D721Med (cell line): Measurements from ENCODE around the gene ADAMTS13.

Source experiments
- DNase-seq: peaks from one replicate; pipeline ENCODE4 v3.0.0; 2011; ENCODE audit warnings: low spot score; ENCODE audit not compliant: insufficient read length
- FAIRE-seq: peaks from 2 replicates; lab custom pipeline; 2011; peaks lifted over from hg19 to GRCh38; lab: Jason Lieb, UNC
- TF ChIP-seq, protein P1 (sequence below): IDR thresholded peaks from 2 replicates; pipeline ENCODE4 v1.5.1; 2012; ENCODE audit warnings: mild to moderate bottlenecking, control low read depth; ENCODE audit not compliant: insufficient read depth; ENCODE audit errors: missing control alignments

ADAMTS13 gene

GRCh38 chr9:133393399-133393798 is 28.8 kb upstream of the ADAMTS13 start:
- TF ChIP-seq, protein P1, sequence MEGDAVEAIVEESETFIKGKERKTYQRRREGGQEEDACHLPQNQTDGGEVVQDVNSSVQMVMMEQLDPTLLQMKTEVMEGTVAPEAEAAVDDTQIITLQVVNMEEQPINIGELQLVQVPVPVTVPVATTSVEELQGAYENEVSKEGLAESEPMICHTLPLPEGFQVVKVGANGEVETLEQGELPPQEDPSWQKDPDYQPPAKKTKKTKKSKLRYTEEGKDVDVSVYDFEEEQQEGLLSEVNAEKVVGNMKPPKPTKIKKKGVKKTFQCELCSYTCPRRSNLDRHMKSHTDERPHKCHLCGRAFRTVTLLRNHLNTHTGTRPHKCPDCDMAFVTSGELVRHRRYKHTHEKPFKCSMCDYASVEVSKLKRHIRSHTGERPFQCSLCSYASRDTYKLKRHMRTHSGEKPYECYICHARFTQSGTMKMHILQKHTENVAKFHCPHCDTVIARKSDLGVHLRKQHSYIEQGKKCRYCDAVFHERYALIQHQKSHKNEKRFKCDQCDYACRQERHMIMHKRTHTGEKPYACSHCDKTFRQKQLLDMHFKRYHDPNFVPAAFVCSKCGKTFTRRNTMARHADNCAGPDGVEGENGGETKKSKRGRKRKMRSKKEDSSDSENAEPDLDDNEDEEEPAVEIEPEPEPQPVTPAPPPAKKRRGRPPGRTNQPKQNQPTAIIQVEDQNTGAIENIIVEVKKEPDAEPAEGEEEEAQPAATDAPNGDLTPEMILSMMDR, result no peak
- FAIRE-seq (no peak), DNase-seq (peak; percentile 3)

DNA sequence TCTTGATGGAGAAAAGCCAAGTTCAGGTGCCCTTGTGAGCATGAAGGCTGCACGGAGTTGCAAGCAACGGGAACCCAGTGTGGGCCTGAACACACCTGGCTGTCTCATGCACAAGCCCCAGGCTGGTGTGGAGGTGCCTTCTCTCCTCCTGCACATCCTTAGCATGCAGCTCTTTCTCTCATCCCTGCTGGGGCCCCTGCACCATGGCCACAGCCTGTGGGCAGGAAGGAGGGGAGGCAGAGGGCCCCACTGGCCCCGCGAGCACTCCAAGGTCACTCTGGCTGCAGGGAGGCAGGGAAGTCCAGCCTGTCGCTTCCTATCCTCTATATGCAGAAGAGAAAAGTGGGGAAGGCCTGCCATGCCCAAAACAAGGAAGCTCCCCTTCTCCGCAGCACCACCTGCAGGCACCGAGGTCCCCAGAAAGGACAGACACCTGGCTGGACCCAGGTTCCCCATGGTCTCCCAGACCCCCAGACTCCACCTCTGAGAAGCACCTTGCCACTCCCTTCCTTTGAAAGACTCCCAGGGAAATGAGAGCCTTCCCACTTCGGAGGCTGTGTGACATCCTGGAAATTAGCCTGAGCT is 27.4 kb upstream of the ADAMTS13 start:
- TF ChIP-seq, protein P1, result no peak
- FAIRE-seq (no peak), DNase-seq (peak; percentile 6)

DNA sequence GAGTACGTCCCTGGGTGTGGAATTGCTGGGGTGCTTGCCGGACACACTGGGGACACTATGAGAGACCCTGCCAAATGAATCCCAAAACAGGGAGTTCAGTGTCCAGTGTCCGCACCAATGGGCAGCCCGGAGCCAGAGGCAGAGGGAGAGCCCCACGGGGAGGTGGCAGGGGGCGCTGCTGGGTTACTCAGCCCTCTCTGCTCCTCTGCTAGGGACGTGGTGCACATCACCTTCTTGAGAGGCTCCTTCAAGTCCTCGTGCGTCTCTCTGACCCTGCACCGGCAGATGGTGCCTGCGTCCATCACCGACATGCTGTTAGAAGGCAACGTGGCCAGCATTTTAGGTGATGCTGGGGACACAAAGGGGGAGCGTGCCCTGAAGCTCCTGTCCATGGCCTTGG is 25.2 kb upstream of the ADAMTS13 start:
- no peak for FAIRE-seq
- peak; percentile 23 for DNase-seq
- TF ChIP-seq, protein P1, result peak; percentile 18

DNA sequence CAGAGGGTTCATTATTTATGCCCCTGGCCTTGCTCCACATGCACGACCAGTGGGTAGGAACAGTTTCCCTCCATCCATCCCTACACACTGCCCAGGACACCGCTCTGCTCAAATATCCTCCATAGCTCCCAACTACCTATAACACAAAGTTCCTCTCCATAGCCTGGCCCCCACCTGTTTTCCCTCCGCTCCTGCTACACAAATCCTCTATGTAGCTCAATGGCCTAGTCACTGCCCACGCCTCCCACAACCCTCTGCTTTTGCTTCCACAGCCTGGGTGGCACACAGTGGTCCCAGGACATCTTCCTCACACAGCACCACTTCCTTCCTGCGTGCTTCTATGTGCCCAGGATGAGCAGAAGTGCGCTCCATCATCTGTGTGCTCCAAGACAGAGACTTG is 24.8 kb upstream of the ADAMTS13 start:
- TF ChIP-seq, protein P1, result no peak
- DNase-seq (peak; percentile 2), FAIRE-seq (no peak)

DNA sequence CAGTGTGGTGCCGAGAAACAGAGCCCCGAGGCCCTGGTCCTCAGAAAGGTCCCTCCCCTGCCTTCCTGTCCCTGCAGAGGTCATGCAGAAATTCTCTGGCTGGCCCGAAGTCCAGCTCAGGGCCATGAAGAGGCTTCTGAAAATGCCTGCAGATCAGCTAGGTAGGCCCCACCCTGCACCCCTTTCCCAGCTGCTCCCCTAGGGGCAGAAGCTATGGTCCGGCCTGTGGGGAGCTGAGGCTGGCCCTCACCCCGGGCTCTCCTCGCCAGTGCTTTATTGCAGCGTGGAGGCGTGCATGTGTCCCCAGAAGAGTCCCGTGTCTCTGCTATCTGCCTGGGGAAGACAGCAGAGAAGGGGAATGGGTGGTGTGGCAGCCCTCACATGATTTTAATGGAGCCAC is 24.3 kb upstream of the ADAMTS13 start:
- DNase-seq, result no peak
- TF ChIP-seq, protein P1, result no peak

DNA sequence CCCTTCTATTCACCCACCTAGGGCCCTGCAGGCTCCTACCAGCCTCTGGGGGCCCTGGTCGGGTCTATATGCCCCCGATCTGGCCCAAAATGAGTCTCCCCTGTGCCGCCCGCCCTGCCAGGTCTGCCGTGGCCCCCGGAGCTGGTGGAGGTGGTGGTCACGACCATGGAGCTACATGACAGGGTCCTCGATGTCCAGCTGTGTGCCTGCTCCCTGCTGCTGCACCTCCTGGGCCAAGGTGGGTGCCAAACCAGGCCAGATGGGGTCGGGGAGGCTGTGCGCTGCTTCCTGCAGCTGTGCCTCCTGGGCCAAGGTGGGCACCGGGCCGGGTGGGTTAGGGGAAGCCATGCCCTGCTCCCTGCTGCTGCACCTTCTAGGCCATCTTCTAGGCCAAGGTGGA is 21.9 kb upstream of the ADAMTS13 start:
- FAIRE-seq, result no peak

More for the DNA sequence above, 24.3 kb upstream of the ADAMTS13 start:
- no peak for FAIRE-seq

DNA sequence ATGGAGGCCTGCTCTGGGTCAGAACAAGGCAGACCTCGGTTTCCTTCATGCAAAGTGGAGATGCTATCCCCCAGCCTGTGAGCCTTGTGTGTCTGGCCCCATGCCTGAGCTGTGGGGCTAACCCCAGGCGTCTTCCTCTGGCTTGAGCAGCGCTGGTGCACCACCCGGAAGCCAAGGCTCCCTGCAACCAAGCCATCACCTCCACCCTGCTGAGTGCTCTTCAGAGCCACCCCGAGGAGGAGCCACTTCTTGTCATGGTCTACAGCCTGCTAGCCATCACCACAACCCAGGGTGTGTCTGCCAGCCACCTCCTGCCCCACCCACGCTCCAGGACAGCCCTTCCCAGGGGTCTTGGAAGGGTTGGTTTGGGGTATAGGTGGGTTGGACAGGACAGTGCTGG is 20.6 kb upstream of the ADAMTS13 start:
- FAIRE-seq, result no peak
- DNase-seq, result peak; percentile 18
- TF ChIP-seq, protein P1, result no peak

More for the DNA sequence above, 21.9 kb upstream of the ADAMTS13 start:
- TF ChIP-seq, protein P1, result no peak
- DNase-seq, result peak; percentile 4
